IMR-90 (cell line): ENCODE results near the gene ADPRS. TPM values are rescaled to one million over a fixed set of nuclear protein-coding genes. Genes with fewer than 3 reads are reported as not detected.

Source experiments
- ATAC-seq: fragments of 200-7000 bp; cut with Tn5 transposase; 2 replicates; pipeline ENCODE4 v1.9.1; 2020; ENCODE audit warnings: low read depth, mild to moderate bottlenecking, moderate library complexity
- BruUV-seq: library from RNA; stranded (reverse); fragments of 400-500 nt; replicated peaks from 2 replicates; lab custom pipeline; 2021; lab: Mats Ljungman, UMichigan
- CTCF ChIA-PET: fragments of 300-600 bp; formaldehyde crosslinking; extraction: SDS; loops from one replicate; lab custom pipeline; 2021; ENCODE audit warnings: antibody characterized with exemption; lab: Yijun Ruan, JAX
- POLR2A ChIA-PET: fragments of 300-600 bp; sonication (Branson Sonifier 250); formaldehyde crosslinking; loops from one replicate; lab custom pipeline; 2022; ENCODE audit warnings: antibody characterized with exemption; ENCODE audit not compliant: unreplicated experiment; lab: Charles Lee
- DNase-seq: peaks from one replicate; pipeline ENCODE4 v3.0.0; 2013
- H2AFZ ChIP-seq: replicated peaks from 2 replicates; pipeline ENCODE3; 2013; ENCODE audit warnings: low read length, mild to moderate bottlenecking; ENCODE audit not compliant: poor library complexity
- H2AK5ac ChIP-seq: 2 replicates; pipeline ENCODE4 v1.6.1; 2013; ENCODE audit warnings: low read depth, low read length, inconsistent platforms
- H2AK9ac ChIP-seq: replicated peaks from 2 replicates; pipeline ENCODE3; 2013; ENCODE audit warnings: mild to moderate bottlenecking, low read depth, low read length, moderate library complexity; ENCODE audit not compliant: poor library complexity
- H2BK120ac ChIP-seq: 2 replicates; pipeline ENCODE4 v1.6.1; 2013; ENCODE audit warnings: low read depth, low read length, inconsistent platforms
- H2BK15ac ChIP-seq: 3 replicates; pipeline ENCODE4 v1.6.1; 2013; ENCODE audit warnings: low read depth, low read length, inconsistent platforms
- H2BK20ac ChIP-seq: 2 replicates; pipeline ENCODE4 v1.6.1; 2013; ENCODE audit warnings: low read depth, mild to moderate bottlenecking, inconsistent platforms, low read length, moderate library complexity
- H2BK5ac ChIP-seq: 2 replicates; pipeline ENCODE4 v1.6.1; 2013; ENCODE audit warnings: mild to moderate bottlenecking, low read depth, low read length, inconsistent platforms; ENCODE audit not compliant: poor library complexity, severe bottlenecking
- H3K14ac ChIP-seq: replicated peaks from 2 replicates; pipeline ENCODE4 v1.6.1; 2013; ENCODE audit warnings: low read depth, low read length, inconsistent platforms
- H3K18ac ChIP-seq: 2 replicates; pipeline ENCODE4 v1.6.1; 2013; ENCODE audit warnings: low read depth, low read length, control low read depth
- H3K23ac ChIP-seq: 2 replicates; pipeline ENCODE4 v1.6.1; 2013; ENCODE audit warnings: low read depth, low read length, inconsistent platforms
- H3K27ac ChIP-seq: 2 replicates; pipeline ENCODE4 v1.5.1; 2013; ENCODE audit warnings: mild to moderate bottlenecking, control low read depth, low read length; ENCODE audit not compliant: insufficient read depth
- H3K27me3 ChIP-seq: 2 replicates; pipeline ENCODE4 v1.6.1; 2013; ENCODE audit warnings: low read length; ENCODE audit not compliant: control insufficient read depth, insufficient read depth
- H3K36me3 ChIP-seq: 2 replicates; pipeline ENCODE4 v1.6.1; 2013; ENCODE audit warnings: low read length, mixed read lengths; ENCODE audit not compliant: control insufficient read depth, insufficient read depth
- H3K4ac ChIP-seq: 2 replicates; pipeline ENCODE4 v1.6.1; 2013; ENCODE audit warnings: low read depth, low read length, inconsistent platforms
- H3K4me1 ChIP-seq: 2 replicates; pipeline ENCODE4 v1.6.1; 2013; ENCODE audit warnings: low read length, mixed read lengths; ENCODE audit not compliant: control insufficient read depth, insufficient read depth
- H3K4me2 ChIP-seq: 2 replicates; pipeline ENCODE4 v1.6.1; 2013; ENCODE audit warnings: low read depth, mild to moderate bottlenecking, control low read depth, low read length, moderate library complexity
- H3K4me3 ChIP-seq: 2 replicates; pipeline ENCODE4 v1.5.1; 2013; ENCODE audit warnings: low read depth, mild to moderate bottlenecking, control low read depth, low read length, moderate library complexity; ENCODE audit not compliant: insufficient read depth
- H3K56ac ChIP-seq: 2 replicates; pipeline ENCODE4 v1.6.1; 2013; ENCODE audit warnings: low read length, inconsistent platforms; ENCODE audit not compliant: insufficient read depth; ENCODE audit errors: extremely low read depth
- H3K79me1 ChIP-seq, 2 experiments: 2 replicates each; pipeline ENCODE4 v1.6.1; 2013; ENCODE audit warnings: low read length in 2 of 2, inconsistent platforms in 1 of 2, low read depth in 1 of 2
- H3K9ac ChIP-seq: 2 replicates; pipeline ENCODE4 v1.6.1; 2013; ENCODE audit warnings: low read depth, low read length, control low read depth
- H3K9me1 ChIP-seq: 2 replicates; pipeline ENCODE4 v1.6.1; 2013; ENCODE audit warnings: low read length, inconsistent platforms; ENCODE audit not compliant: insufficient read depth
- H3K9me3 ChIP-seq: 2 replicates; pipeline ENCODE4 v1.6.1; 2013; ENCODE audit warnings: low read length; ENCODE audit not compliant: control insufficient read depth, insufficient read depth
- H4K20me1 ChIP-seq: 2 replicates; pipeline ENCODE4 v1.6.1; 2013; ENCODE audit warnings: low read length, inconsistent platforms; ENCODE audit not compliant: insufficient read depth
- H4K5ac ChIP-seq: 2 replicates; pipeline ENCODE4 v1.6.1; 2013; ENCODE audit warnings: mild to moderate bottlenecking, low read depth, low read length, control low read depth
- H4K8ac ChIP-seq, 2 experiments: 2 replicates each; pipeline ENCODE4 v1.6.1; 2013; ENCODE audit warnings: low read depth in 2 of 2, low read length in 2 of 2, control low read depth in 1 of 2, inconsistent platforms in 1 of 2
- H4K91ac ChIP-seq: 2 replicates; pipeline ENCODE4 v1.6.1; 2013; ENCODE audit warnings: low read depth, low read length, inconsistent platforms; ENCODE audit not compliant: insufficient read depth
- CHD1 ChIP-seq: IDR thresholded peaks from 2 replicates; pipeline ENCODE4 v1.6.1; 2012; ENCODE audit warnings: low read depth, low read length, improper control_type of control experiment
- FOS ChIP-seq: fragments of 150-350 bp; IDR thresholded peaks from 2 replicates; pipeline ENCODE4 v1.6.1; 2016; ENCODE audit warnings: low read depth, low read length
- MAFK ChIP-seq: IDR thresholded peaks from 2 replicates; pipeline ENCODE4 v1.6.1; 2012; ENCODE audit warnings: low read depth, low read length, improper control_type of control experiment
- MAZ ChIP-seq: IDR thresholded peaks from 2 replicates; pipeline ENCODE4 v1.6.1; 2012; ENCODE audit warnings: low read depth, mild to moderate bottlenecking, low read length, improper control_type of control experiment, moderate library complexity, borderline replicate concordance
- NFE2L2 ChIP-seq: fragments of 150-350 bp; IDR thresholded peaks from 2 replicates; pipeline ENCODE4 v1.6.1; 2016; ENCODE audit warnings: low read depth, mild to moderate bottlenecking, low read length
- POLR2A ChIP-seq: IDR thresholded peaks from 2 replicates; pipeline ENCODE4 v1.6.1; 2012; ENCODE audit warnings: mild to moderate bottlenecking, low read depth, low read length
- SMC3 ChIP-seq: fragments of 150-350 bp; IDR thresholded peaks from 2 replicates; pipeline ENCODE4 v1.6.1; 2016; ENCODE audit warnings: low read depth, mild to moderate bottlenecking, antibody characterized with exemption, low read length, moderate library complexity
- WGBS, 2 experiments: methylation state at CpG; one replicate each; pipeline versions ENCODE4 v1.1.5 to v1.1.7; 2013; ENCODE audit warnings: missing lambda C conversion rate in 2 of 2; ENCODE audit not compliant: insufficient read length in 1 of 2; ENCODE audit errors: extremely low coverage in 2 of 2; 5-methylcytosine and 5-hydroxymethylcytosine counted together
- dilution Hi-C: fragments of 300-500 bp; cut with HindIII; formaldehyde crosslinking; loops from one replicate; pipeline ENCODE4 v1.14.3; 2018; ENCODE audit warnings: low sequenced_read_pairs; ENCODE audit not compliant: unreplicated experiment
- in situ Hi-C: fragments of 300-500 bp; cut with MboI; formaldehyde crosslinking; loops from 3 replicates; pipeline ENCODE4 v1.14.3; 2019; ENCODE audit warnings: low sequenced_read_pairs, inconsistent platforms, mixed read lengths
- intact Hi-C: fragments of 100-400 bp; cut with micrococcal nuclease; formaldehyde crosslinking; loops from 2 replicates; pipeline ENCODE4 v1.10.0; 2022
- polyA plus RNA-seq, 3 experiments: library from polyadenylated mRNA; depleted of rRNA; stranded (reverse); fragments of >200 nt; gene quantifications; 2 replicates each; pipeline ENCODE4 v1.2.3, GENCODE V29; 2012; ENCODE audit warnings: low replicate concordance in 1 of 3
- total RNA-seq: library from RNA; depleted of rRNA; stranded (reverse); fragments of >200 nt; gene quantifications from 2 replicates; pipeline ENCODE4 v1.2.3, GENCODE V29; 2012

ADPRS gene
- total and polyA plus RNA-seq, 2 of the 4 experiments (the other 2 are of a cell fraction): 31.0 to 37.2 TPM

- H3K27ac ChIP-seq: peak overlapping the region; percentile 62
- BruUV-seq: no TSS peak
- TF ChIP-seq MAZ (peak; percentile 85), CHD1 (no peak), MAFK (no peak), POLR2A (no peak), FOS (0 out of 2 replicates have a peak, but pooled peaks have one; percentile 38), SMC3 (0 out of 2 replicates have a peak, but pooled peaks have one; percentile 8), NFE2L2 (peak; percentile 76; the same call in 1 of the 2 replicates)
- ChIA-PET CTCF (no interaction called here), POLR2A (no interaction called here)
- peak overlapping the region; percentile 64; the same call in 1 of the 2 replicates for H3K23ac ChIP-seq
- intact Hi-C loops (no loop called here), in situ Hi-C loops (no loop called here), dilution Hi-C loops (no loop called here)
- H3K14ac ChIP-seq: peak overlapping the region; percentile 83
- peak overlapping the region; percentile 91 for H2BK5ac ChIP-seq
- H4K91ac ChIP-seq: peak overlapping the region; percentile 58; the same call in 1 of the 2 replicates
- peak overlapping the region; percentile 16; the same call in 1 of the 2 replicates for H3K9ac ChIP-seq
- H3K9me1 ChIP-seq: peaks cover 35% of the 10 kb centered on the region
- H4K5ac ChIP-seq: peak overlapping the region; percentile 17; the same call in 1 of the 2 replicates
- peak overlapping the region; percentile 72 for H2BK20ac ChIP-seq
- peak overlapping the region; percentile 95 for H2AK9ac ChIP-seq
- peak overlapping the region; percentile 4 to 83; a peak in 3 of 4 replicates for H4K8ac ChIP-seq
- H2AK5ac ChIP-seq: peak overlapping the region; percentile 71
- H3K79me1 ChIP-seq: peaks cover 11 to 48% of the 10 kb centered on the region in 2 experiments; a peak in 3 of 4 replicates
- H3K4me1 ChIP-seq: peaks cover 26% of the 10 kb centered on the region
- peak overlapping the region; percentile 85 for H3K4ac ChIP-seq
- H3K18ac ChIP-seq: peak overlapping the region; percentile 17; the same call in 1 of the 2 replicates
- peaks cover 19% of the 10 kb centered on the region for H3K36me3 ChIP-seq
- no peak overlapping the region for H3K4me3 ChIP-seq
- ATAC-seq (peak; percentile 74), DNase-seq (peak; percentile 92)
- H2BK15ac ChIP-seq: peak overlapping the region; percentile 55; the same call in 1 of the 3 replicates
- H2AFZ ChIP-seq: no peak overlapping the region
- H4K20me1 ChIP-seq: peaks cover 4% of the 10 kb centered on the region; the same call in 1 of the 2 replicates
- peak overlapping the region; percentile 14; the same call in 1 of the 2 replicates for H3K56ac ChIP-seq
- no peaks in the 10 kb centered on the region for H3K27me3 ChIP-seq
- no peak overlapping the region for H3K4me2 ChIP-seq
- H3K9me3 ChIP-seq: no peaks in the 10 kb centered on the region
- no CpG with 5 or more reads among the region's 1 CpG for WGBS, 2 experiments
- peak overlapping the region; percentile 88 for H2BK120ac ChIP-seq
Observed at GRCh38 chr1:36136535-36136934, 47.8 kb downstream of the ADPRS start.
